ENCODE measurements around the gene TSPAN9.

DNA sequence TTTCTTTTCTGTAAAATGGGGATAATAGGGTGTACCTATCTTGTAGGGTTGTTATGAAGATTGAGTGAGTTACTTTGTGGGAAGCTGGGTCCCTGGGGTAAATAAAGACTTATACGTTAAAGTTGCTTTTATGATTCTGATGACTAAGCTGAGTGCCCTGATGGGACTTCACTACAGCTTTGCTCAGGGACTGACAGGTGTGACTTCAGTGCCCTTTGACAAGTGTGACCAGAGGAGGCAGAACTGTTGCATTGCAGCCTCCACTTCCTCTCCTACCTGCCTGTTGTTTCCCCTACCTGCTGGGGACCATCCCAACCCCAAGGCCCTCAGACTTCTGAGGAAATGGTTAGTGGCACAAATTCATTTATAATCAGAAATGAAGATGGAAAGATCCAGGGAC is 119.3 kb downstream of the TSPAN9 start:
- TF ChIP-seq, protein P1, sequence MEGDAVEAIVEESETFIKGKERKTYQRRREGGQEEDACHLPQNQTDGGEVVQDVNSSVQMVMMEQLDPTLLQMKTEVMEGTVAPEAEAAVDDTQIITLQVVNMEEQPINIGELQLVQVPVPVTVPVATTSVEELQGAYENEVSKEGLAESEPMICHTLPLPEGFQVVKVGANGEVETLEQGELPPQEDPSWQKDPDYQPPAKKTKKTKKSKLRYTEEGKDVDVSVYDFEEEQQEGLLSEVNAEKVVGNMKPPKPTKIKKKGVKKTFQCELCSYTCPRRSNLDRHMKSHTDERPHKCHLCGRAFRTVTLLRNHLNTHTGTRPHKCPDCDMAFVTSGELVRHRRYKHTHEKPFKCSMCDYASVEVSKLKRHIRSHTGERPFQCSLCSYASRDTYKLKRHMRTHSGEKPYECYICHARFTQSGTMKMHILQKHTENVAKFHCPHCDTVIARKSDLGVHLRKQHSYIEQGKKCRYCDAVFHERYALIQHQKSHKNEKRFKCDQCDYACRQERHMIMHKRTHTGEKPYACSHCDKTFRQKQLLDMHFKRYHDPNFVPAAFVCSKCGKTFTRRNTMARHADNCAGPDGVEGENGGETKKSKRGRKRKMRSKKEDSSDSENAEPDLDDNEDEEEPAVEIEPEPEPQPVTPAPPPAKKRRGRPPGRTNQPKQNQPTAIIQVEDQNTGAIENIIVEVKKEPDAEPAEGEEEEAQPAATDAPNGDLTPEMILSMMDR (IDR thresholded peaks at IDR 0.05; ENCODE audit: low read depth, low read length) = no peak
- no peak for TF ChIP-seq POLR2A (IDR thresholded peaks at IDR 0.05; ENCODE audit: extremely low read depth, insufficient read length)
- TF ChIP-seq, protein P2, sequence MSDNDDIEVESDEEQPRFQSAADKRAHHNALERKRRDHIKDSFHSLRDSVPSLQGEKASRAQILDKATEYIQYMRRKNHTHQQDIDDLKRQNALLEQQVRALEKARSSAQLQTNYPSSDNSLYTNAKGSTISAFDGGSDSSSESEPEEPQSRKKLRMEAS (IDR thresholded peaks at IDR 0.05; ENCODE audit: low read depth, low read length) = no peak
- no peak for TF ChIP-seq MYC (IDR thresholded peaks at IDR 0.05; ENCODE audit: low read depth, low read length)

Data from NB4 (cell line).